IMR-90 (cell line): ENCODE data around the gene COL20A1. TPM values are rescaled to one million over a fixed set of nuclear protein-coding genes. Genes with fewer than 3 reads are reported as not detected.

ENCODE experiments used
- ATAC-seq: fragments of 200-7000 bp; cut with Tn5 transposase; 2 replicates; pipeline ENCODE4 v1.9.1; 2020; ENCODE audit warnings: low read depth, mild to moderate bottlenecking, moderate library complexity
- BruUV-seq: library from RNA; stranded (reverse); fragments of 400-500 nt; replicated peaks from 2 replicates; lab custom pipeline; 2021; lab: Mats Ljungman, UMichigan
- CTCF ChIA-PET: fragments of 300-600 bp; formaldehyde crosslinking; extraction: SDS; loops from one replicate; lab custom pipeline; 2021; ENCODE audit warnings: antibody characterized with exemption; lab: Yijun Ruan, JAX
- POLR2A ChIA-PET: fragments of 300-600 bp; sonication (Branson Sonifier 250); formaldehyde crosslinking; loops from one replicate; lab custom pipeline; 2022; ENCODE audit warnings: antibody characterized with exemption; ENCODE audit not compliant: unreplicated experiment; lab: Charles Lee
- DNase-seq: peaks from one replicate; pipeline ENCODE4 v3.0.0; 2013
- H2AFZ ChIP-seq: replicated peaks from 2 replicates; pipeline ENCODE3; 2013; ENCODE audit warnings: low read length, mild to moderate bottlenecking; ENCODE audit not compliant: poor library complexity
- H2AK5ac ChIP-seq: 2 replicates; pipeline ENCODE4 v1.6.1; 2013; ENCODE audit warnings: low read depth, low read length, inconsistent platforms
- H2AK9ac ChIP-seq: replicated peaks from 2 replicates; pipeline ENCODE3; 2013; ENCODE audit warnings: mild to moderate bottlenecking, low read depth, low read length, moderate library complexity; ENCODE audit not compliant: poor library complexity
- H2BK120ac ChIP-seq: 2 replicates; pipeline ENCODE4 v1.6.1; 2013; ENCODE audit warnings: low read depth, low read length, inconsistent platforms
- H2BK15ac ChIP-seq: 3 replicates; pipeline ENCODE4 v1.6.1; 2013; ENCODE audit warnings: low read depth, low read length, inconsistent platforms
- H2BK20ac ChIP-seq: 2 replicates; pipeline ENCODE4 v1.6.1; 2013; ENCODE audit warnings: low read depth, mild to moderate bottlenecking, inconsistent platforms, low read length, moderate library complexity
- H2BK5ac ChIP-seq: 2 replicates; pipeline ENCODE4 v1.6.1; 2013; ENCODE audit warnings: mild to moderate bottlenecking, low read depth, low read length, inconsistent platforms; ENCODE audit not compliant: poor library complexity, severe bottlenecking
- H3K14ac ChIP-seq: replicated peaks from 2 replicates; pipeline ENCODE4 v1.6.1; 2013; ENCODE audit warnings: low read depth, low read length, inconsistent platforms
- H3K18ac ChIP-seq: 2 replicates; pipeline ENCODE4 v1.6.1; 2013; ENCODE audit warnings: low read depth, low read length, control low read depth
- H3K23ac ChIP-seq: 2 replicates; pipeline ENCODE4 v1.6.1; 2013; ENCODE audit warnings: low read depth, low read length, inconsistent platforms
- H3K27ac ChIP-seq: 2 replicates; pipeline ENCODE4 v1.5.1; 2013; ENCODE audit warnings: mild to moderate bottlenecking, control low read depth, low read length; ENCODE audit not compliant: insufficient read depth
- H3K27me3 ChIP-seq: 2 replicates; pipeline ENCODE4 v1.6.1; 2013; ENCODE audit warnings: low read length; ENCODE audit not compliant: control insufficient read depth, insufficient read depth
- H3K36me3 ChIP-seq: 2 replicates; pipeline ENCODE4 v1.6.1; 2013; ENCODE audit warnings: low read length, mixed read lengths; ENCODE audit not compliant: control insufficient read depth, insufficient read depth
- H3K4ac ChIP-seq: 2 replicates; pipeline ENCODE4 v1.6.1; 2013; ENCODE audit warnings: low read depth, low read length, inconsistent platforms
- H3K4me1 ChIP-seq: 2 replicates; pipeline ENCODE4 v1.6.1; 2013; ENCODE audit warnings: low read length, mixed read lengths; ENCODE audit not compliant: control insufficient read depth, insufficient read depth
- H3K4me2 ChIP-seq: 2 replicates; pipeline ENCODE4 v1.6.1; 2013; ENCODE audit warnings: low read depth, mild to moderate bottlenecking, control low read depth, low read length, moderate library complexity
- H3K4me3 ChIP-seq: 2 replicates; pipeline ENCODE4 v1.5.1; 2013; ENCODE audit warnings: low read depth, mild to moderate bottlenecking, control low read depth, low read length, moderate library complexity; ENCODE audit not compliant: insufficient read depth
- H3K56ac ChIP-seq: 2 replicates; pipeline ENCODE4 v1.6.1; 2013; ENCODE audit warnings: low read length, inconsistent platforms; ENCODE audit not compliant: insufficient read depth; ENCODE audit errors: extremely low read depth
- H3K79me1 ChIP-seq, 2 experiments: 2 replicates each; pipeline ENCODE4 v1.6.1; 2013; ENCODE audit warnings: low read length in 2 of 2, inconsistent platforms in 1 of 2, low read depth in 1 of 2
- H3K9ac ChIP-seq: 2 replicates; pipeline ENCODE4 v1.6.1; 2013; ENCODE audit warnings: low read depth, low read length, control low read depth
- H3K9me1 ChIP-seq: 2 replicates; pipeline ENCODE4 v1.6.1; 2013; ENCODE audit warnings: low read length, inconsistent platforms; ENCODE audit not compliant: insufficient read depth
- H3K9me3 ChIP-seq: 2 replicates; pipeline ENCODE4 v1.6.1; 2013; ENCODE audit warnings: low read length; ENCODE audit not compliant: control insufficient read depth, insufficient read depth
- H4K20me1 ChIP-seq: 2 replicates; pipeline ENCODE4 v1.6.1; 2013; ENCODE audit warnings: low read length, inconsistent platforms; ENCODE audit not compliant: insufficient read depth
- H4K5ac ChIP-seq: 2 replicates; pipeline ENCODE4 v1.6.1; 2013; ENCODE audit warnings: mild to moderate bottlenecking, low read depth, low read length, control low read depth
- H4K8ac ChIP-seq, 2 experiments: 2 replicates each; pipeline ENCODE4 v1.6.1; 2013; ENCODE audit warnings: low read depth in 2 of 2, low read length in 2 of 2, control low read depth in 1 of 2, inconsistent platforms in 1 of 2
- H4K91ac ChIP-seq: 2 replicates; pipeline ENCODE4 v1.6.1; 2013; ENCODE audit warnings: low read depth, low read length, inconsistent platforms; ENCODE audit not compliant: insufficient read depth
- BHLHE40 ChIP-seq: fragments of 150-350 bp; IDR thresholded peaks from 2 replicates; pipeline ENCODE4 v1.6.1; 2016; ENCODE audit warnings: mild to moderate bottlenecking, low read depth, low read length
- CHD1 ChIP-seq: IDR thresholded peaks from 2 replicates; pipeline ENCODE4 v1.6.1; 2012; ENCODE audit warnings: low read depth, low read length, improper control_type of control experiment
- CTCF ChIP-seq: conservative IDR thresholded peaks from 2 replicates; pipeline ENCODE4 v1.5.1; 2012; ENCODE audit warnings: mild to moderate bottlenecking, low read depth, low read length, improper control_type of control experiment
- FOS ChIP-seq: fragments of 150-350 bp; IDR thresholded peaks from 2 replicates; pipeline ENCODE4 v1.6.1; 2016; ENCODE audit warnings: low read depth, low read length
- NFE2L2 ChIP-seq: fragments of 150-350 bp; IDR thresholded peaks from 2 replicates; pipeline ENCODE4 v1.6.1; 2016; ENCODE audit warnings: low read depth, mild to moderate bottlenecking, low read length
- POLR2A ChIP-seq: IDR thresholded peaks from 2 replicates; pipeline ENCODE4 v1.6.1; 2012; ENCODE audit warnings: mild to moderate bottlenecking, low read depth, low read length
- RAD21 ChIP-seq: IDR thresholded peaks from 2 replicates; pipeline ENCODE4 v1.6.1; 2012; ENCODE audit warnings: low read length, improper control_type of control experiment
- USF2 ChIP-seq: fragments of 150-350 bp; IDR thresholded peaks from 2 replicates; pipeline ENCODE4 v1.6.1; 2017; ENCODE audit warnings: mild to moderate bottlenecking, antibody characterized with exemption, low read length, low read depth
- WGBS, 2 experiments: methylation state at CpG; one replicate each; pipeline versions ENCODE4 v1.1.5 to v1.1.7; 2013; ENCODE audit warnings: missing lambda C conversion rate in 2 of 2; ENCODE audit not compliant: insufficient read length in 1 of 2; ENCODE audit errors: extremely low coverage in 2 of 2; 5-methylcytosine and 5-hydroxymethylcytosine counted together
- dilution Hi-C: fragments of 300-500 bp; cut with HindIII; formaldehyde crosslinking; loops from one replicate; pipeline ENCODE4 v1.14.3; 2018; ENCODE audit warnings: low sequenced_read_pairs; ENCODE audit not compliant: unreplicated experiment
- in situ Hi-C: fragments of 300-500 bp; cut with MboI; formaldehyde crosslinking; loops from 3 replicates; pipeline ENCODE4 v1.14.3; 2019; ENCODE audit warnings: low sequenced_read_pairs, inconsistent platforms, mixed read lengths
- intact Hi-C: fragments of 100-400 bp; cut with micrococcal nuclease; formaldehyde crosslinking; loops from 2 replicates; pipeline ENCODE4 v1.10.0; 2022
- polyA plus RNA-seq, 3 experiments: library from polyadenylated mRNA; depleted of rRNA; stranded (reverse); fragments of >200 nt; gene quantifications; 2 replicates each; pipeline ENCODE4 v1.2.3, GENCODE V29; 2012; ENCODE audit warnings: low replicate concordance in 1 of 3
- total RNA-seq: library from RNA; depleted of rRNA; stranded (reverse); fragments of >200 nt; gene quantifications from 2 replicates; pipeline ENCODE4 v1.2.3, GENCODE V29; 2012

The COL20A1 gene
- total and polyA plus RNA-seq, 2 of the 4 experiments (the other 2 are of a cell fraction), result not detected

GRCh38 chr20:63264519-63264918 lies 28.5 kb upstream of the COL20A1 start:
- no peaks in the 10 kb centered on the region for H3K9me1 ChIP-seq
- no peak overlapping the region for H2AK5ac ChIP-seq
- in situ Hi-C loops (no loop called here), intact Hi-C loops (no loop called here), dilution Hi-C loops (no loop called here)
- H3K36me3 ChIP-seq, result no peaks in the 10 kb centered on the region
- H3K4me3 ChIP-seq, result no peak overlapping the region
- H4K5ac ChIP-seq, result no peak overlapping the region
- H3K79me1 ChIP-seq, result no peaks in the 10 kb centered on the region
- ChIA-PET CTCF (no interaction called here), POLR2A (no interaction called here)
- no peak overlapping the region for H2BK120ac ChIP-seq
- no peak for DNase-seq
- H2BK20ac ChIP-seq, result no peak overlapping the region
- 16% methylated on average over 6 of the region's 14 CpGs; no CpG with 5 or more reads in 1 of the 2 experiments for WGBS, 2 experiments
- no peak overlapping the region for H3K27ac ChIP-seq
- H3K56ac ChIP-seq, result no peak overlapping the region
- no peak overlapping the region for H3K4me2 ChIP-seq
- H3K23ac ChIP-seq, result no peak overlapping the region
- no TSS peak for BruUV-seq
- no peaks in the 10 kb centered on the region; the same call in 1 of the 2 replicates for H3K4me1 ChIP-seq
- H2BK15ac ChIP-seq, result no peak overlapping the region
- no peak overlapping the region for H3K9ac ChIP-seq
- no peak overlapping the region for H2BK5ac ChIP-seq
- no peak overlapping the region for H4K8ac ChIP-seq
- H2AFZ ChIP-seq, result no peak overlapping the region
- H3K18ac ChIP-seq, result no peak overlapping the region
- H3K9me3 ChIP-seq, result no peaks in the 10 kb centered on the region
- H4K20me1 ChIP-seq, result no peaks in the 10 kb centered on the region; the same call in 1 of the 2 replicates
- no peak overlapping the region for H3K14ac ChIP-seq
- no peak for ATAC-seq
- TF ChIP-seq RAD21 (no peak), FOS (no peak), CHD1 (no peak), BHLHE40 (no peak), USF2 (no peak), NFE2L2 (no peak), POLR2A (no peak), CTCF (no peak)
- no peak overlapping the region for H2AK9ac ChIP-seq
- H3K4ac ChIP-seq, result no peak overlapping the region
- H3K27me3 ChIP-seq, result peaks cover 60% of the 10 kb centered on the region
- no peak overlapping the region for H4K91ac ChIP-seq
